HG03520 (cell line): ENCODE measurements around the gene MICA.
"Not testable (repeated sequence)": the region's sequence is repeated elsewhere in the genome, so short reads cannot be mapped to it uniquely, and the experiment has no call there.

ENCODE experiments used
- ATAC-seq: cut with Tn5 transposase; IDR thresholded peaks from one replicate; pipeline ENCODE4 v1.9.1; 2021; ENCODE audit warnings: mild to moderate bottlenecking, moderate library complexity; ENCODE audit not compliant: unreplicated experiment

The MICA gene

GRCh38 chr6:31403283-31404060, at the start of gene MICA:
MICA (plus strand) TSS chr6:31403595; CDS start chr6:31403633, 38 bp downstream.
- ATAC-seq: no peak

DNA sequence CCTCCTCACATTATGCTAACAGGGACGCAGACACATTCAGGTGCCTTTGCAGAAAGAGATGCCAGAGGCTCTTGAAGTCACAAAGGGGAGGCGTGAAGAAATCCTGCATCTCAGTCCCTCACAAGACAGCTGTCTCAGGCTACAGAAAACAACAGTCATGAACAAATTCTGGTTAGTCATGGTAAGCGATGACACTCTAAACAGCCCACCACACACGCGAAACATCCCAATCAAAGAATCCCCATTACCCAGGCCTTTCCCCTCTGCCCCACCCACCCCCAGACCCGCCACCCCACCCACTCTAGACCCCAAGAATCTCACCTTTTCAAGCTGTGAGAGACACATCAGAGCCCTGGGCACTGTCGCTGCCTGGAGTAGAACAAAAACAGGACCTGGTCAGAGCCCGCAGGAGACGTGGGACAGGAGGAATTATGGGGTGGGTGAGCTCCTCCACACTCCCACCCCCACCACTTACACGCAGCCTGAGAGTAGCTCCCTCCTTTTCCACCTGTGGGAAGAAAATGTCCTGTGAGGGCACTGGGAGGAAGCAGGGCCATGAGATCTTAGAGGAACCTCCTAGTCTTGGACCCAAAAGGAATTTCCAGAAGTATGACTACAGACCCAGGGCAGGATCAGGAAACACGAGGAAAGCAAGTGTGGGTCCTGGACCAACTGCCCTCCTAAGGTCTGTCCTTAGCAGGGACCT, 49.1 kb upstream of the MICA start:
- no peak for ATAC-seq

GRCh38 chr6:31354864-31355582, 48.4 kb upstream of the MICA start:
- no peak for ATAC-seq

GRCh38 chr6:31355583-31355948, 47.8 kb upstream of the MICA start:
- ATAC-seq: no peak

DNA sequence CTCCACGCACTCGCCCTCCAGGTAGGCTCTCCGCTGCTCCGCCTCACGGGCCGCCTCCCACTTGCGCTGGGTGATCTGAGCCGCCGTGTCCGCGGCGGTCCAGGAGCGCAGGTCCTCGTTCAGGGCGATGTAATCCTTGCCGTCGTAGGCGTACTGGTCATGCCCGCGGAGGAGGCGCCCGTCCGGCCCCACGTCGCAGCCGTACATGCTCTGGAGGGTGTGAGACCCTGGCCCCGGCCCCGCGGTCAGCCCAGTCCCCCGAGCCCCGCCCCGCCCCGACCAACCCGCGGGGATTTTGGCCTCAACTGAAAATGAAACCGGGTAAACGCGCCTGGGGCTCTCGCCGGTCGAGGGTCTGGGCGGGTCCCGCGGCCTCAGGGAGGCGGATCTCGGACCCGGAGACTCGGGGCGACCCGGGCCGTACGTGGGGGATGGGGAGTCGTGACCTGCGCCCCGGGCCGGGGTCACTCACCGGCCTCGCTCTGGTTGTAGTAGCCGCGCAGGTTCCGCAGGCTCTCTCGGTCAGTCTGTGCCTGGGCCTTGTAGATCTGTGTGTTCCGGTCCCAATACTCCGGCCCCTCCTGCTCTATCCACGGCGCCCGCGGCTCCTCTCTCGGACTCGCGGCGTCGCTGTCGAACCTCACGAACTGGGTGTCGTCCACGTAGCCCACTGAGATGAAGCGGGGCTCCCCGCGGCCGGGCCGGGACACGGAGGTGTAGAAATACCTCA, 47.0 kb upstream of the MICA start:
- peak; percentile 14 for ATAC-seq

DNA sequence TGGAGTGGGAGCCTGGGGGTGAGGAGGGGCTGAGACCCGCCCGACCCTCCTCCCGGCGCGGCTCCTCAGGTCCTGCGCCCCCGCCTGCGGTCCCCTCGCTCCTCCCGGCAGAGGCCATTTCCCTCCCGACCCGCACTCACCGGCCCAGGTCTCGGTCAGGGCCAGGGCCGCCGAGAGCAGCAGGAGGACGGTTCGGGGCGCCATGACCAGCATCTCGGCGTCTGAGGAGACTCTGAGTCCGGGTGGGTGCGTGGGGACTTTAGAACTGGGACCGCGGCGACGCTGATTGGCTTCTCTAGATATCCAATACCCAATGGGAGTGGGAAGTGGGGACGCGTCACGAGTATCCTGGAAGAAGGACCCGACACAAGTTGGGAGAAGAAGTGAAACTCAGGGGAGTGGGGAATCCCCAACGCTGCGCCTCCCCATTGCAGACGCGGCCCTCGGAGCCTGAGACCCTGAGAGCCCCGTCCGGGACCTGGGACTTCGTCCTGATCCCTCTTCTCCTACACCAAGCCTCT, 46.4 kb upstream of the MICA start, which contains the start of gene HLA-B:
Gene HLA-B (minus strand): TSS at position 234 of the 521 bp plus-strand sequence. CDS start 21 bp downstream, at position 213.
- peak; percentile 74 for ATAC-seq

DNA sequence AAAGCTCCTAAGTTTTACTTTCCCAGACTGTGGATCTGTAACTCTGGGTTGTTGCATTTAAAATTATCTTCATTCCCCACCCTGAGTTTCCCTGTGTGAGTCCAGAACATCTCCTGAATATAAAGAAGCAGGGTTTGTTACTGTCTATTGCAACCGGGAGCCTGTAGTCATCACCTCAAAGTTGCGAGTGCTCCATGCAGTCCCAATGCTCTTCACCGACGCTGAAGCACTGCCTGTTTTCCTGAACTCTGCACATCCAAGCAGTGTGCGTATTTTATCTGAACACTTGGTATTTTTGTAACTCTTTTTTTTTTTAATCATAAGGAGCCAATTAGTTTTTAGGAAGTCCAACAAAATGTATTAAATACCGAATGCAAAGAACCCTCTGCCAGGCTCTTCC, 45.5 kb upstream of the MICA start:
- ATAC-seq: no peak

- no peak for ATAC-seq
These were observed 45.1 kb upstream of the MICA start for GRCh38 chr6:31358302-31358701.

DNA sequence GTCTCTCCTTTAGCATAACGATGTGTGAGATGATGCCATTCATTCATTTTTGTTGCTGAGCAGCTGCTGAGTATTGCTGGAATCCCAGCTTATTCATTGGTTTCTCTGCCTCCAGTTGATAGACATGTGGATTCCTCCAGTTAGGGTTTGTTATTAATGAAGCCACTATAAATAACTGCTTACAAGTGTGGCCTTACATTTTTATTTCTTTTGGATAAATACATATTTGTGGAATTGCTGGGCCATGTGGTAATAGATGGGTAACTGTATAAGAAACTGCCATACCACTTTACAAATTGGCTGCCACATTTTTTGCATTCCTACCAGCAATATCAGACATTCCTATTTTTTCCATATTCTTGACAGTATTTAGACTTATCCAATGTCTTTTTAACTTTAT, 43.8 kb upstream of the MICA start:
- ATAC-seq: no peak

DNA sequence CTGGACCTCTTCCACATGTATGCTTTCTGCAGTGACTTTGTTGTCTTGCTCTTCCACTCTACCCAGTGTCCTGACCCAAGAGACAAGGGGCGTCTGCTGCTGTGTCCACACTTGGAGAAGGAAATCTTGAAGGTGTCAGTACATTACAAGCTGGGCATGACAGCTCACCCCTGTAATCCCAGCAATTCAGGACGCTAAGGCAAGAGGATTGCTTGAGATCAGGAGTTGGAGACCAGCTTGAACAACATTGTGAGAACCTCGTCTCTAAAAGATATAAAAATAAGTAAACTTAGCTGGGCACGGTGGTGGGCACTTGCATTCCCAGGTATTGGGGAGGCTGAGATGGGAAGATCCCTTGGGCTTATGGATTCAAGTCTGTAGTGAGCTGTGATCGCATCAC, 40.6 kb upstream of the MICA start:
- ATAC-seq: no peak

DNA sequence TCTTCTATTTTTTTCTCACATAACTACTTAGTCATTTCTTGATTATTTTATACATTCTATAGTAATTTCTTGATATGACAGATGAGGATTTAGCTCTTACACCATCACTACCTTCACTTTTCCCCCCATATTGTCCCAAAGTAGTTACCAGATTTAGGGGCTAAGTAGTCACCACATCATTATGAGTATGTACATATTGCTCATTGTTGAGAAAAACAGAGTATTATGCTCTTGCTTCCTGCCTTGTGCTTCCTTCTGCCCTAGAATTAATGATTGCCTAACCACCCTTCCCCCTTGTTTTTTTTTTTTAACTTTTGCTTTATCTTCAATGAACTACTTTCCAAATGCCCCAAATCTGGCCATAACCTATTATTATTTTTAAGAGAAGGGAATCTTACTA, 39.6 kb upstream of the MICA start:
- ATAC-seq: no peak

DNA sequence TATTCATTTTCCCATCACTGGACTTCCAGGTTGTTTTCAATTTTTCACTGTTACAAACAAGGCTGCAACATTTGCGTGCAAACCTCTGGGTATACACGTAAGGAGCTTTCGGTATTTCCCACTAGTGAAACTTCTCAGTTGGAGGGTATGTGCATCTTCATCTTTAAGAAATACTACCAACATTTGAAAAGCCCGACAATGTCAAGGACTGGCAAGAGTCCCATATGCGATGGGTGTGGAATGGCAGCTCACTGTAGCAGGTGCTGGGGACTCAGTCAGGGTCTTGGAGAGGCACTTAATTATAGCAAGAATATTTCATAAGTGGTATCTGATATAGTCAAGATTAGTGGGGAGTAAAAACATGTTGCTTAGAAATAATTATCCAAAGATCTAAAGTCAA, 37.5 kb upstream of the MICA start:
- no peak for ATAC-seq

DNA sequence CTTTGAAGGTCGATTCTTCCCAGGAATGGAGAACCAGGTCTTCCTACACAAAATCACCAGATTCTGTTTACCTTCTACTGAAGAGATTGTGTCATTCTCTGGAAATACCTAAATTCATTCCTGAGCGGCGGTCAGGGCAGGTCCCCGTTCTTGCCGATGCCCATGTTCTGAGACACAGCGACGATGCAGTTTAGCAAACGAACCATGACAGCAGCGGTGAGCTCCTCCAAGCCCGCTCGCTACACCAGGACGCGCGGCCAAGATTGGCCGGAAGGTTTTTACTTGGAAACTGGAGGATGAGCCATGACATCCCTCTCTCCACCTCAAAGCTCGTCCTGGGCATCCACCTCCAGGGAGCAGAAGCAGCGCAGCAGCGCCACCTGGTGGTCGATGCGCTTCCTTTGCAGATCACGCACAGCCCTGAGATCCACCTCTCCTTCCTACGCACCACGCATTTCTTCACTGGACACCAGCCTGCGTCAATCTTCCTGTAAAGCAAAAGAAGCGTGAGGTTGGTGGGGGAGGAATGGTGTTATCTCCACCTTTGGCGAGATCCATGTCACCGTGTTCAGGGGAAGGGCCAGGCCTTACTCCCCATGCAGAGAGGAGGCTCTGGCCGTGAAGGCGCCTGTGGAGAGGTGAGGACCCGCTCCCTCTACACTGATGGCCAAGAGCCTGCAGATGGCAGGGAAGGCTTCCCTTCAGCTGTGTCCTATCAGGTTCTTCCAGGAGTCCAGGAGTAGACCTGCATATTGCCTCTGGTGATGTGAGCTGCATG, 36.5 kb upstream of the MICA start:
- ATAC-seq: peak; percentile 74

- no peak for ATAC-seq
These were observed 34.9 kb upstream of the MICA start for GRCh38 chr6:31368461-31368860.

GRCh38 chr6:31374118-31374517, 29.3 kb upstream of the MICA start:
- not testable (repeated sequence) for ATAC-seq

DNA sequence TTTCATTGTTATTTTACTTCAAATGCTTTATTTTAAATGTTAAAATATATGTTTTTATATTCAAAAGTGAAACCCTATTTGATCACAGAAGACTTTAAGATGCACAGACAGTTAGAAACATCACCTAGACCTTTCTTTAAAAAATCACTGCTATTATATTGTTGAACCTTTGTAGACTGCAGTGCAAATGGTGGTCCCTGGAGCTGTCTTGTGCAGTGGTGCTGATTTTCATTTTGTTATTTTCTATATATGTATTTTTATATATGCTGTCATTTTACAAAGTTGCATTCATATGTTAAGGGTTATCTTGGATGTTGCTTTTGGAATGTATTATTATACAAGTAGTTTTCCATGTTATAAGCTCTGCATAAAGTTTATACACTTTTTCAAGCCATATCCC, 27.7 kb upstream of the MICA start:
- ATAC-seq: no peak

GRCh38 chr6:31377029-31377428, 26.4 kb upstream of the MICA start:
- ATAC-seq: no peak

- no peak for ATAC-seq
These were observed 25.2 kb upstream of the MICA start for GRCh38 chr6:31378062-31378720.

- ATAC-seq: no peak
These were observed 24.7 kb upstream of the MICA start for GRCh38 chr6:31378721-31379103.

- ATAC-seq: no peak
These were observed 23.5 kb upstream of the MICA start for GRCh38 chr6:31379850-31380249.
